HG02571 (cell line): ENCODE data around the gene FOXD4L1.
"Not testable (repeated sequence)": the region's sequence is repeated elsewhere in the genome, so short reads cannot be mapped to it uniquely, and the experiment has no call there.

Experiments used
- ATAC-seq: cut with Tn5 transposase; IDR thresholded peaks from one replicate; pipeline ENCODE4 v1.9.1; 2021; ENCODE audit warnings: mild to moderate bottlenecking, moderate library complexity; ENCODE audit not compliant: unreplicated experiment

The FOXD4L1 gene

DNA sequence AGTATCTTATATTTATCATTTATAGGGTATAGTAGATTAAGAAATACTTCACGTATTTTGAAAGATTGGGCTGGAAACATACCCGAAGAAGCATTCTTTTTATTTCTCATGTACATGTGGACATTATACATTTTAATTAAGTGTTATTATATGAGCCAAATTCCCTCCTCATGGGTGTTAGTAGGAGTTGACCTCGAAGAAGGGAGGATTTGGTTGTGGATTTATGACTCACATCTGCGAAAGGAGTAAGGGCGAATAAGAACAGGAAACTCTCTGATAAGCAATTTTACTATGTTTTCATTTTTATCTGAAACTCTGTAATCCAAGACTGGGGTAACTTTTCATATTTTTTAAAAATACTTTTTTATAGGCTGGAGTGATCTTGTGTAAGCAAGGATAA, 23.0 kb downstream of the FOXD4L1 start:
- not testable (repeated sequence) for ATAC-seq

DNA sequence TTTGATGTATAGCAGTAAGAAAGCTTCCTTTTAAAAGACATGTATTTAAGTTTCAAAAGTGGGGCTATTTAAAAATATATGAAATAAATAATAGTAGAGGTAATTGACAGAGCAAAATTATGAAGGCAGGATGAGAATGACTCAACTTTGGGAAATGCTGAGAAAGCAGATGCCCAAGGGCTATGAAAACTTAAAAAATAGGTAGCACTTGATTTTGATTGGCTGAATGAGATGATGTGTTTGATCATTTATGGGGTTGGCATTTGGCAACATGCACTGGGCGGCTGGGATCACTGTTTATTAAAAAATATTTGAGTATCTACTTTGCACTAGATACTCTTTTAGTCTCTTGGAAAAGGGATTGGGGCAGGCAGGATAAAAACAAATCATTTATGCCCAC, 26.5 kb downstream of the FOXD4L1 start:
- not testable (repeated sequence) for ATAC-seq

DNA sequence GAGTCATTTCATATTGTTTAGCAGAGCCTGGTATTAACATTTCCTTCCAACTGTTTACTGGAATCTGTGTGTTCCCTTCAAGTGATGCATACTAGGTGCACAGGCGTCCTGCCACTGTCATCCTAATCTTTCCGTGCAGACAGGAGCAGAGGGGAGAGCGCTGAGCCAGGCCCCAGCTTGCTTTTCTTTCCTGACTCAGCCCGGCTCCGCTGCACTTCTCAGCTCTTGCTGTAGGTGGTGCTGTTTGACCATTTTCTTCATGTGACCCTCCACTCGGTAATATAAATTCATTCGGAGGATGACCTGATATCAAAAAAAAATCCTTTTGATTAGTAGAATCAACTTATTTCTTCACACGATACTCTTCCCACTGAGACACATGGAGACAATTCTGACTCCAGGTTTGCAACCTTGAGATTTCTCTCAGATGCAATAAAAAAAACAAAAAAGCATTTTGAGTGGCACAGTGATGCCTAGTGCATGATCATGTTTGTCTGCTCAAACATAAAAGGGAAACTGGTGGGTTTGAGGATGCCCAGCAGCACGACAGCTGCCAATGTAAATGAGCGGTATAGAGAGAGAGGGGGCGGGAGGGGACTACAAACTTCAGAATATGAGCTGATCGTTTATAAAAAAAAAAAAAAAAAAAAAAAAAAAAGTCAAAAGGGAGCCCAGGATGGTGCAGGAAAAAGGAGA, 29.0 kb downstream of the FOXD4L1 start:
- ATAC-seq: not testable (repeated sequence)

DNA sequence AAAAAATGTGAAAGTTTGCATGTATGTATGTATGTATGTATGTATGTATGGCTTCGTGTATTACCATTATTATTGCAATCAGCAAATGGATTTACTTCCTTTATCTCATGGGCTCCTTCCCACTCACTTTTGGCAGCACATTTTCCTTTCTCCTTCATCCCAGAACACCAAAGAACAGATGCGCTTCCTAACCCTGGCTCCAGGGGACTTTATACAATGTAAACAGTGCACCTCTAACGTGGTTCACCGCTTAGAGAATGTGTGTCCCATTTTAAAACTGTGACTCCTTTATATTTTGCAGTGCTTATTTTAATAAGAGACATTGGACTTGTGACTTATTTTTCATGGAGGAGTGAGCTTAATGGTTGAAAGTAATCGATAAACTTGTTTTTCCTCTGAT, 29.7 kb downstream of the FOXD4L1 start:
- not testable (repeated sequence) for ATAC-seq

GRCh38 chr2:113528904-113529303, 30.4 kb downstream of the FOXD4L1 start:
- not testable (repeated sequence) for ATAC-seq

GRCh38 chr2:113532991-113533390, 34.5 kb downstream of the FOXD4L1 start:
- not testable (repeated sequence) for ATAC-seq

- ATAC-seq: not testable (repeated sequence)
Measured at GRCh38 chr2:113536573-113536972, 38.1 kb downstream of the FOXD4L1 start.

DNA sequence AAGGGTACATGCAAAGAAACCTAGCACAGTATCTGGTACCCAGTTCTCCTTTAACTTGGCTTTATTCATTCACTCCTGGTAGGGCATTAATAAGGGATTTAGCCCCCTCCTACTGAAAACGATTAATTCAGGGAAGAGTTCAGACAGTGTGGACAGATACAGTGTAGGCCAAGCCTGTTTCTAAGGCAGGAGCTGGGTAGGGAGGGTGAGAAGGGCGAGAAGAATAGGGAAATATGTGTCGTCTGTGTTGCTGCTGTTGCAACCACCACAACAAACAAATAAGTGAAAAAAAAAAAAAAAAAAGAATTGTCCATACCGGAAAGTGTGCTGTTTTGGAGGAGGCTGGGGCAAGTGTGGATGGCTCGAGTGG, 42.4 kb downstream of the FOXD4L1 start:
- not testable (repeated sequence) for ATAC-seq

DNA sequence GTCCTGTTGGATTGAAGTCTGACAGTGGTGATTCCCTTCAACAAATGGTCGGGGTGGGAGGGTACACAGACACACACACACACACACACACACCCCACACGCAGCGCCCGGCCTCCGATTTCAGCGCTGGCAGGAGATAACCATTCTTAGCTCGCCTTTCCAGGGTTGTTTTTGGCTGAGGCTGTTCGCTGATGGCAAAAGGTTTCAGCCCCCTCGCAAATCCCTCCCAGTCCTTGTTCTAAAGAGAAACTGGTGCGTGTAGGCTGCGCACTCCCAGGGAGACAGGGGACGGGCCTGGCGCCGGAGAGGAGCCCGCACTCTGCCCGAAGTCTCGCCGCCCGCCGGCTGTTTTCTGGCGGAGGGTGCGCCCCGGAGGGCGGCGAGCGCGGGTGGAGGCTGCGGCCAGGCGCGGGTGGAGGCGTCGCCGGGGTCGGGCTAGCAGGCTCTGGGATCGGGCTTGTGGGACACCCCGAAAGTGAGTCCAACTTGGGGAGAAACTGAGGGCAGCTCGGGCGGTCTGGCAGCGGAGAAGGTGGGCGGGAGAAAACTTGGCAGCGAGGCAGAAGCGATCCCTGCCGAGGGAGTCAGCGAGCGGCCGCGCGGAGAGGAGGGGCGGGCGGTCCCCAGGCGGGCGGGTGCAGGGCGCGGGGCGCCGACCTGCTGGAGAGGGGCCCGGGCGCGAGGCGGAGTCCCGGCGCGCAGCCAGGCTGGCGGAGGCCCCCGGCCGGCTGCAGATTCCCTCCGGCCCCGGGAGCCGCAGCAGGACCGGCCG, 42.9 kb downstream of the FOXD4L1 start:
- ATAC-seq: not testable (repeated sequence)

DNA sequence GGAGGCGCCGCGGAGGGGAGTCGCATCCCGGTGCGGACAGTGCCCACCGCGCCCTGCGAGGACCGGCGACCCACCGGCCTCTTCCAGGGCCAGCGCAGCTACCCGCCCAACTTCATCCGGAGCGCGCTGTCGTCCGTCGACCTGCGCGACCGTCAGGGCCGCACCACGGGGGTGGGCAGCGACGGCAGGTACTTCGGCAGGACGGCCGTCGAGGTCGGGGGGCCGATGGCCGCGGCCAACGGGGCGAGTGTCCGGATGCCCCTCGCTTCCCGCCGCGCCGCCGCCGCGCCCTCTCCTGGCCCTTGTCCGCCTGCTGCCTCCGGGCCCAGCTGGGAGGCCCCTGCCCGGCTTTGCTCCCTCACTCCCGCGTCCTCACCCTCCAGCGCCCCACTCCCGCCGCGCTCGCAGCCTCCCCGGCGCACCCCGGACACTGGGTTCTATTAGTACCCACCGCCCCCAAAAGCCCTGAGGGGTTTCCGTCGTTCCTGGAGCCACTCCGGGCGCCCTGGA, 43.6 kb downstream of the FOXD4L1 start:
- not testable (repeated sequence) for ATAC-seq

GRCh38 chr2:113542529-113542928, 44.1 kb downstream of the FOXD4L1 start:
- ATAC-seq: not testable (repeated sequence)
